GM18517 (cell line): ENCODE data around the gene TMEM243.
A peak's percentile ranks its signal among the peaks of the same experiment; 100 is the strongest.

ENCODE experiments used
- ATAC-seq: cut with Tn5 transposase; IDR thresholded peaks from one replicate; pipeline ENCODE4 v1.9.1; 2021; ENCODE audit warnings: mild to moderate bottlenecking, moderate library complexity; ENCODE audit not compliant: unreplicated experiment

Gene TMEM243

DNA sequence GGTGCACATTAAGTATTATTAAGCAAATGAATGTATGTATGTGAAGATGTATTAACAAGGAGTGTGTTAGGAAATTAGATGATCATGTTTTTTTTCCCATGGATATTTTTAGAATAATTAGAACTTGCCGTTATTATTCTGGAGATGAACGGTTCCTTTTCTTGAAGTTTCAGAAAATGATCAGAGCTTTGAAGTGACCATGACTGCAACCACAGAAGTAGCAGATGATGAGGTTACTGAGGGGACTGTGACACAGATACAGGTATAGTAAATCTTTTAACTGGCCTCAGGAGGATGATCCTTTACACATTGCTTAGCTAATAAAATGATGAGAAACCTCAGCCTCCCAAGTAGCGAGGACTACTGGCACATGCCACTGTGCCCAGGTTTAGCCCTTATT is 48.7 kb downstream of the TMEM243 start:
- ATAC-seq, result no peak

DNA sequence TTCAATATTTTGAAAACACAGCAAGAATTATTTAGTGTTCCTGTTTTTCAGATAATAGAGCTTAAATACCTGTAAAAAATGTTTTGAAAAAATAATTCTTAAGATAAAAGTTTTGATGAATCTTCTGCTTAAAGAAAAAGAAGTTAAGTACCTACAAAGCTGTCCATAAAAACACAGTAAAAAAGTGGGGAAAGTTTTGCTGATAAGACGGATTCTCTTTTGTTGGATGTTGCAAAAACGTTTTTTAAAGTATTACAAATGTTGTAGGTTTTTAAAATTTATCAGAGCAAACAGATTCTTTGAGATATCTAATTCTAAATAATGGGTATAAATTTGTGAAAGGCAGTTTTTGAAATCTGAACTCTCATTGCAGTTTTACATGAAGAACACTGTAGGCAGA is 55.1 kb downstream of the TMEM243 start:
- no peak for ATAC-seq

- no peak for ATAC-seq
Measured at GRCh38 chr7:87159538-87159937, 60.0 kb downstream of the TMEM243 start.

- ATAC-seq, result no peak
Measured at GRCh38 chr7:87156709-87157108, 62.8 kb downstream of the TMEM243 start.

GRCh38 chr7:87155788-87156187 is 63.7 kb downstream of the TMEM243 start:
- no peak for ATAC-seq

DNA sequence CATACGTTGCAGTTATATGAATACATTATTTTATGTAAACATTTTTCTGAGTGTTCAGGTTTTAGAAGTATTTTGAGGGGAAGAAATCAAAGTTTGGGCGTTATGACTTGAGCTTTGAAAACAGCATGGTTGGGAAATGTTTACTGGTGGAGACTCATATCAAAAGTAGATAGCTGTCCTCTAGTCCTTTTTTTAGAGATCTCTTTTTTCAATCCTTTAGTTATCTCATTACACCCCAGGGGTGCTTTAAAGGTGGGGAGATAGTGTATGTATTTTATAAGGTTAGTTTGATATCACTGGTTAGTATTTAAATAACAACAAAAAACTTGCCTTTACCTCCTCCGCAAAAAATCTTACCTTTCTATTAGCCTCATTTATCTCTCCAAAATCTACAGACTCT is 65.0 kb downstream of the TMEM243 start:
- ATAC-seq, result no peak

DNA sequence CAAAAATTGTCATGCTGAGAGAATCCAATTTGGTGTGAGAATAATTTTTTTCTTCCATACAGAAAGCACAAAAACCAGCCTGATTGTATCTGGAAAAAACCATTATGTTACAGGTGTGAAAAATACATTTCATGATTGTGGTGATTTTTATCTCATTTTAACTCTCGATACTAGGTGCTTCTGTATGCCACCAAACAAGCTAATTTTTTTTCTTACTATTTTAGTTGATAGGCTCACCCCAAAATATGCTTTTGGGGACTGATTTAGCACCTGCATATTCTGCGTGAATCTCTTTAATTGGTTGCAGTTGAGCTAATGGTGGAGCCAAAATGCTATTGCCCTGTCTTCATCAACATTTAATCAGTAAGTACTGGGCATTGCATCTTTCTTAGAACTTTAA is 65.4 kb downstream of the TMEM243 start:
- ATAC-seq, result no peak

GRCh38 chr7:87152897-87153641 is 66.5 kb downstream of the TMEM243 start:
- peak; percentile 9 for ATAC-seq

DNA sequence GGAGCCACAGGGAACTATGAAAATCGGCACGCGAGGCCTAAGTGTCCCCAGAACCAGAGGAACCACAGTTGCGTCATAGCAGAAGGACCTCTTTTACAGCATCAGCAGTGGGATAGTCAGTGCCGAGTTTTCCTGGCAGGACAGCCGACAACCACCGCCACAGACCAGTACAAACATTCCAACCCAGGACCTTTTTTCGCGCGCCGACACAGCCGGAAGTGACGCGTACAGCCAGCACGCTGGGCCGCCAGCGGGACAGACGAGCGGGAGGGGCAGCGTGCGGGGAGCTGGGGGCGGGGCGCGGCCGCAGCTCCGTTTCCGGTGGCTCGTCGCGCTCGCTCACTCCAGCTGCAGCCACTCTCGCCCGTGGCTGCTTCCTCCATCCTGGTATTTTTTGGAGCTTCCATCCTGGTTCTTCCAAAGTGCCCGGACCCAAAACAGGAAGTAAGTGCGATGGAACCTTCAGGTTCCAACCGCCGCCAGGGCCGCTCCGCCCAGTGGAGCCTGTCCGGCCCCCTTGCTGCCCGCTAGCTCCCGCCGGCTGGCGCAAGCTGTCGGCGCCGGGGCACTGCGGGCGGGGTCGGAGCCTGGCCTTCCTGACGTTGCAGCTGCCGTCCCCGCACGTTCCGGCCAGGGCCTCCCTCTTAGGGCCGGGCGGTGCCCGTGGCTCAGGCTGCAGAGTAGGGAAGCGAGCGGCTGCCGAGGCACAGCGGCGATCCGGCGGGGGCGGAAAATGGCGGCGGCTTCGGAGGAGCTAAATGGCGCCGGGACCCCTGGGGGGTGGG is 67.2 kb downstream of the TMEM243 start, which contains the start of gene DMTF1:
TSS of gene DMTF1 (plus strand) at position 342 of the 785 bp plus-strand sequence. CDS start 12,489 bp downstream, outside the sequence.
- ATAC-seq, result peak; percentile 71

DNA sequence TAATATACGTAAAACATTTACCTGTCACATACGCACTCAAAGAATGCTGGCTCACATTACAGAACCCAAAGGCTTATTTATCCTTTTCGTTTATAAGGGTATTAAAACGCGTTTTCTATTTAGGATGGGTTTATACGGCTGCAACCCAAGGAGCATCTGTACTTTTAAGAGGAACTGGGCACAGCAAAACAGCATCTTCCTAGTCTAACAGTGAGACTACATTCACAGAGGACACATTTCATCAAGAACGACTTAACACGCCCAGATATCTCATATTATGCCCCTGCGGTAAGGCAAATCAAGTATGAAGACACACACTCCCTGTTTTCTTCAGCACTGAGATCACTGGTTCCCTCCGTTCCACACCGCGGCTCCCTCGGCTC is 67.8 kb downstream of the TMEM243 start:
- peak; percentile 2 for ATAC-seq

- ATAC-seq, result no peak
Measured at GRCh38 chr7:87151002-87151728, 68.4 kb downstream of the TMEM243 start.

DNA sequence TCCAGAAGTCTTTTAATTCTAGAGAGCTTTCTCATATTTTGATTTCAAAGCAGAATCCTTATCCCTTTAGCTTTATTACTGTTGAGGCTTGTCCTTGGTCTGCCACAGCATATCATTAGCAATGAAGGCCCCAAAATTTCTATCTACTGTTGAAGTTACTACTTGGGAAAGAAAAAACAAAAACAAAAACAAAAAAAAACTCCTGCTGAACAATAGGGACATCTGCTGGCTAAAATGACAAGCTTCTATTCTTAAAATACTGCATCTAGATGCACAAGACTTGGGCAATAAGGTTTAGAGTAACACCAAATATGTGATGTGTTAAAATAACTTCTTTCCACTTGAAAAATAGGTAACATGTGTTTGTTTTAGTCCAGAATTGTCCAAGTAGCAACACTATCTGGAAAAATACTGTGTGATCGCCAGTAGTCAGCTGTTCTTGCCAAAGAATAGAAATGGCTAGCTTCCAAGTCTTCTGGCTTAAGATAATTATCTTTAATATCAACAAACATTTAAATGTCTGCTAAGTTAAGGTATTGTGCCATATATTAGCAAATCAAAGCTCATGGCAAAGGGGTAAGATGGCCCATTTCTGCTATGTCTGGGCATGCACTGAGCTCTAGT is 71.1 kb downstream of the TMEM243 start:
- no peak for ATAC-seq

GRCh38 chr7:87147500-87147899 is 72.0 kb downstream of the TMEM243 start:
- ATAC-seq, result no peak

DNA sequence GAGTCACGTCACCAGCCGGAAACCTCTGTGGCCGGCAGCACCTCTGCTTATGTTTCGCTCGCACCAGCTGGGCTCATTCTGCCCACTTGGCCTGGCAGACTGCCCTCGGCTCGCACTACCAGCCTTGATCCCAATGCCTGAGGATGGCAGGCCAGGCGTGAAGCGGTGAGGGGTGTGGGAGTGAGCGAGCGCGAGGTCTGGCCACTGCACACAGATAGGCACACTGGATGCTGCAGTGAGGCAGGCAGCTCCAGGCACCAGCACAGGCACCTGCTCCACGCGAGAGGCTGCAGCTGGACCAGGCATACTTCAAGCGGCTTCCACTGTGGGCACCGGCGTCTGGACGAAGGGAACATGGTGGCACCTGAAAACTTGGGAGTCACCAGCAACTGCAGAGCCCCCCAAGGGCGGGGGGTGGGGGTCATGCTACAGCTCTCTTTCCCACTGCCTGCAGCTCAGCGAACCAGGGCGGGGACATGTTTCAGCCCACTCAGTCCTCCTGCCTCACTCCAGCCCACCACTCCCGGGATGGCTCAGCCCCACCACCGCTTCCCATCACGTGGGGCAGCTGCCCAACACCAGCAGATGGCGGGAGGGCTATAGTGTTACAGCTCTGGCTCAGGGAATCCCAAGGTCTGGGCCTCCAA is 72.7 kb downstream of the TMEM243 start:
- ATAC-seq, result no peak
